H1 (cell line): Measurements from ENCODE around the gene HRH1. TPM values are rescaled to one million over a fixed set of nuclear protein-coding genes. Genes with fewer than 3 reads are reported as not detected.

Source experiments
- CTCF ChIA-PET: fragments of 300-600 bp; sonication (Branson Sonifier 250); formaldehyde crosslinking; loops from one replicate; lab custom pipeline; 2021; ENCODE audit not compliant: partially characterized antibody; lab: Charles Lee
- POLR2A ChIA-PET: fragments of 300-600 bp; sonication (Branson Sonifier 250); formaldehyde crosslinking; loops from one replicate; lab custom pipeline; 2021; ENCODE audit warnings: inconsistent platforms; ENCODE audit not compliant: partially characterized antibody; lab: Charles Lee
- DNase-seq, 2 experiments: peaks; one replicate each; pipeline versions ENCODE4 v3.0.0 to v3.0.0-alpha.2; 2010 to 2022; ENCODE audit warnings: low spot score in 2 of 2, low read depth in 1 of 2, mixed read lengths in 1 of 2
- FAIRE-seq: peaks from 2 replicates; lab custom pipeline; 2011; peaks lifted over from hg19 to GRCh38; lab: Jason Lieb, UNC
- H2AFZ ChIP-seq: 2 replicates; pipeline ENCODE4 v1.8.1; 2012; ENCODE audit warnings: low read length, inconsistent platforms
- H2AK5ac ChIP-seq: 2 replicates; pipeline ENCODE4 v1.6.1; 2013; ENCODE audit warnings: low read depth, low read length
- H2BK120ac ChIP-seq: replicated peaks from 2 replicates; pipeline ENCODE3; 2013; ENCODE audit warnings: low read depth, low read length, inconsistent platforms
- H2BK12ac ChIP-seq: 2 replicates; pipeline ENCODE4 v1.6.1; 2013; ENCODE audit warnings: low read depth, low read length
- H2BK15ac ChIP-seq: 2 replicates; pipeline ENCODE4 v1.6.1; 2013; ENCODE audit warnings: low read length
- H2BK20ac ChIP-seq: 2 replicates; pipeline ENCODE4 v1.6.1; 2013; ENCODE audit warnings: low read length
- H2BK5ac ChIP-seq: 2 replicates; pipeline ENCODE4 v1.6.1; 2013; ENCODE audit warnings: low read depth, low read length
- H3K14ac ChIP-seq: 2 replicates; pipeline ENCODE4 v1.6.1; 2013; ENCODE audit warnings: inconsistent platforms; ENCODE audit not compliant: insufficient read length
- H3K18ac ChIP-seq: 2 replicates; pipeline ENCODE4 v1.6.1; 2013; ENCODE audit warnings: low read length; ENCODE audit errors: extremely low read depth
- H3K23ac ChIP-seq: 2 replicates; pipeline ENCODE4 v1.6.1; 2013; ENCODE audit warnings: inconsistent platforms; ENCODE audit not compliant: insufficient read length
- H3K23me2 ChIP-seq: 2 replicates; pipeline ENCODE4 v1.6.1; 2013; ENCODE audit warnings: low read depth, low read length
- H3K27ac ChIP-seq: 2 replicates; pipeline ENCODE4 v1.6.1; 2011; ENCODE audit warnings: low read depth, low read length, inconsistent platforms
- H3K27me3 ChIP-seq, 4 experiments: replicated peaks in 1 of 4; 1 replicate in 1 of 4; 2 replicates in 3 of 4; pipeline versions ENCODE4 v1.6.1 to v1.8.1; 2011 to 2013; ENCODE audit warnings: low read length in 3 of 4, mild to moderate bottlenecking in 3 of 4, inconsistent platforms in 2 of 4, mixed read lengths in 2 of 4, moderate library complexity in 1 of 4; ENCODE audit not compliant: control insufficient read depth in 3 of 4, insufficient read depth in 3 of 4; ENCODE audit errors: extremely low read depth in 1 of 4
- H3K36me3 ChIP-seq, 4 experiments: 2 replicates each; pipeline versions ENCODE4 v1.6.1 to v1.8.1; 2011 to 2013; ENCODE audit warnings: mild to moderate bottlenecking in 4 of 4, low read length in 3 of 4, moderate library complexity in 2 of 4, control low read depth in 1 of 4, inconsistent platforms in 1 of 4; ENCODE audit not compliant: insufficient read depth in 4 of 4, control insufficient read depth in 2 of 4
- H3K4ac ChIP-seq: replicated peaks from 2 replicates; pipeline ENCODE3; 2013; ENCODE audit warnings: low read length, low read depth, mixed read lengths, inconsistent platforms; ENCODE audit not compliant: insufficient read length
- H3K4me1 ChIP-seq, 4 experiments: replicated peaks in 1 of 4; 1 replicate in 1 of 4; 2 replicates in 3 of 4; pipeline versions ENCODE4 v1.6.1 to v1.8.1; 2011 to 2013; ENCODE audit warnings: low read length in 3 of 4, inconsistent platforms in 2 of 4, mixed read lengths in 1 of 4; ENCODE audit not compliant: insufficient read depth in 4 of 4, control insufficient read depth in 3 of 4
- H3K4me2 ChIP-seq, 2 experiments: 2 replicates each; pipeline versions ENCODE4 v1.6.1 to v1.8.1; 2011 to 2013; ENCODE audit warnings: low read depth in 2 of 2, low read length in 2 of 2, control low read depth in 1 of 2, inconsistent platforms in 1 of 2, mild to moderate bottlenecking in 1 of 2; ENCODE audit not compliant: insufficient read depth in 1 of 2
- H3K4me3 ChIP-seq, 4 experiments: fragments of 200-600, 300-600 bp in 1 of 4; sonication (generic), shearing (Covaris generic), sonication (Bioruptor Twin) in 1 of 4; 2 replicates each; pipeline versions ENCODE4 v1.5.1 to v1.8.1; 2011 to 2016; ENCODE audit warnings: low read length in 4 of 4, low read depth in 3 of 4, control low read depth in 2 of 4, inconsistent platforms in 2 of 4, mild to moderate bottlenecking in 2 of 4, mixed read lengths in 1 of 4, moderate library complexity in 1 of 4; ENCODE audit not compliant: insufficient read depth in 2 of 4; ENCODE audit errors: extremely low read depth in 1 of 4
- H3K56ac ChIP-seq: replicated peaks from 2 replicates; pipeline ENCODE3; 2013; ENCODE audit warnings: low read depth, mild to moderate bottlenecking, mixed read lengths, low read length, inconsistent platforms; ENCODE audit not compliant: insufficient read length
- H3K79me1 ChIP-seq: 2 replicates; pipeline ENCODE4 v1.6.1; 2013; ENCODE audit warnings: low read depth, low read length, control low read depth
- H3K79me2 ChIP-seq, 2 experiments: 2 replicates each; pipeline versions ENCODE4 v1.6.1 to v1.8.1; 2012 to 2013; ENCODE audit warnings: low read length in 2 of 2, mild to moderate bottlenecking in 2 of 2, inconsistent platforms in 1 of 2; ENCODE audit not compliant: insufficient read depth in 2 of 2, control insufficient read depth in 1 of 2
- H3K9ac ChIP-seq, 4 experiments: replicated peaks in 1 of 4; 1 replicate in 1 of 4; 2 replicates in 3 of 4; pipeline versions ENCODE4 v1.6.1 to v1.8.1; 2011 to 2013; ENCODE audit warnings: low read depth in 3 of 4, low read length in 3 of 4, control low read depth in 2 of 4, mild to moderate bottlenecking in 2 of 4, moderate library complexity in 2 of 4, inconsistent platforms in 1 of 4; ENCODE audit errors: extremely low read depth in 1 of 4
- H3K9me3 ChIP-seq, 2 experiments: 2 replicates each; pipeline versions ENCODE4 v1.6.1 to v1.8.1; 2012 to 2013; ENCODE audit warnings: mild to moderate bottlenecking in 2 of 2, moderate library complexity in 2 of 2, control low read depth in 1 of 2, inconsistent platforms in 1 of 2, low read depth in 1 of 2, low read length in 1 of 2, mixed read lengths in 1 of 2; ENCODE audit not compliant: insufficient read depth in 2 of 2
- H4K20me1 ChIP-seq, 2 experiments: replicated peaks in 1 of 2; 2 replicates each; pipeline versions ENCODE3 to v1.8.1; 2011 to 2013; ENCODE audit warnings: inconsistent platforms in 2 of 2, low read length in 2 of 2, mild to moderate bottlenecking in 1 of 2; ENCODE audit not compliant: insufficient read depth in 2 of 2, control insufficient read depth in 1 of 2
- H4K5ac ChIP-seq: 2 replicates; pipeline ENCODE4 v1.6.1; 2013; ENCODE audit warnings: low read length, low read depth, mixed read lengths, inconsistent platforms; ENCODE audit not compliant: insufficient read length
- H4K8ac ChIP-seq: 2 replicates; pipeline ENCODE4 v1.8.0; 2013; ENCODE audit warnings: mild to moderate bottlenecking, moderate library complexity, low read length, inconsistent platforms; ENCODE audit not compliant: insufficient read depth; ENCODE audit errors: extremely low read depth
- H4K91ac ChIP-seq: replicated peaks from 2 replicates; pipeline ENCODE3; 2013; ENCODE audit warnings: low read length, mixed read lengths, inconsistent platforms; ENCODE audit not compliant: insufficient read length
- CBX5 ChIP-seq: fragments of 300-800, 300-1000 bp; sonication (generic); IDR thresholded peaks from 2 replicates; pipeline ENCODE4 v1.7.1; 2016; ENCODE audit warnings: antibody characterized with exemption, low read length, low read depth
- CBX8 ChIP-seq: fragments of 300-800, 300-1000 bp; sonication (generic); IDR thresholded peaks from 2 replicates; pipeline ENCODE4 v1.7.1; 2016; ENCODE audit warnings: low read depth, low read length, borderline replicate concordance
- CREB1 ChIP-seq: IDR thresholded peaks from 2 replicates; pipeline ENCODE4 v1.6.1; 2012; ENCODE audit warnings: inconsistent platforms
- CTCF ChIP-seq, 3 experiments: IDR thresholded peaks; 1 replicate in 2 of 3; 2 replicates in 1 of 3; pipeline versions ENCODE4 v1.5.1 to v1.6.1; 2011; ENCODE audit warnings: low read length in 3 of 3, mild to moderate bottlenecking in 3 of 3, inconsistent platforms in 2 of 3, low read depth in 1 of 3, moderate library complexity in 1 of 3; ENCODE audit not compliant: insufficient read depth in 1 of 3; ENCODE audit errors: control extremely low read depth in 1 of 3
- GTF2F1 ChIP-seq: IDR thresholded peaks from 2 replicates; pipeline ENCODE4 v1.6.1; 2012; ENCODE audit warnings: low read depth, low read length, improper control_type of control experiment, borderline replicate concordance
- HDAC2 ChIP-seq, 2 experiments: fragments of 300-600 bp in 1 of 2; sonication (generic) in 1 of 2; IDR thresholded peaks; 2 replicates each; pipeline ENCODE4 v1.6.1; 2011 to 2012; ENCODE audit warnings: low read depth in 2 of 2, low read length in 2 of 2, mild to moderate bottlenecking in 2 of 2, moderate library complexity in 2 of 2, borderline replicate concordance in 1 of 2, inconsistent platforms in 1 of 2
- KDM5A ChIP-seq: fragments of 200-600 bp; IDR thresholded peaks from 2 replicates; pipeline ENCODE4 v1.7.1; 2012; ENCODE audit warnings: mild to moderate bottlenecking, low read length, inconsistent platforms, mixed read lengths
- NRF1 ChIP-seq: IDR thresholded peaks from 2 replicates; pipeline ENCODE4 v1.6.1; 2011; ENCODE audit warnings: mild to moderate bottlenecking, low read depth, low read length, improper control_type of control experiment
- RXRA ChIP-seq: IDR thresholded peaks from 2 replicates; pipeline ENCODE4 v1.6.1; 2011; ENCODE audit warnings: low read depth, mild to moderate bottlenecking, low read length, moderate library complexity; ENCODE audit not compliant: insufficient read depth
- TAF1 ChIP-seq: IDR thresholded peaks from 2 replicates; pipeline ENCODE4 v1.6.1; 2011; ENCODE audit warnings: mild to moderate bottlenecking, low read depth, low read length
- WGBS, 2 experiments: shearing (Covaris generic) in 1 of 2; methylation state at CpG; one replicate each; pipeline versions ENCODE4 v1.1.6 to v1.1.7; 2013 to 2015; ENCODE audit warnings: low lambda C conversion rate in 2 of 2, mixed read lengths in 2 of 2, inconsistent platforms in 1 of 2, low coverage in 1 of 2, missing lambda C conversion rate in 1 of 2; ENCODE audit not compliant: insufficient replicate concordance in 2 of 2, insufficient coverage in 1 of 2, insufficient read length in 1 of 2; ENCODE audit errors: extremely low coverage in 1 of 2, missing lambda C conversion rate in 1 of 2; 5-methylcytosine and 5-hydroxymethylcytosine counted together
- polyA plus RNA-seq, 7 experiments: library from polyadenylated mRNA; depleted of rRNA in 3 of 7; stranded (reverse) in 5 of 7; unstranded in 2 of 7; fragments of >200 nt in 5 of 7; fragments of 200-250 nt in 2 of 7; gene quantifications; 1 replicate in 5 of 7; 2 replicates in 1 of 7; 4 replicates in 1 of 7; pipeline versions ENCODE4 v1.2.1 to v1.2.3, GENCODE V29; 2011 to 2013; ENCODE audit warnings: missing spikeins in 2 of 7, mixed read lengths in 2 of 7
- total RNA-seq: library from RNA; stranded (reverse); fragmentation: NEBNext Ultra II Directional; extraction: Animal tissue kit (Norgen Biotek cat#: 25700); gene quantifications from 2 replicates; pipeline ENCODE4 v1.2.1, GENCODE V29; 2021
- TF ChIP-seq, protein P1 (sequence below): IDR thresholded peaks from 2 replicates; pipeline ENCODE4 v1.6.1; 2011; ENCODE audit warnings: low read depth, mild to moderate bottlenecking, low read length; ENCODE audit not compliant: insufficient read depth

Gene HRH1
- total and polyA plus RNA-seq, 2 of the 8 experiments (the other 6 are each of a cell fraction or from before 2014, with no cell fraction given): 0.11 TPM; not detected in 1

DNA sequence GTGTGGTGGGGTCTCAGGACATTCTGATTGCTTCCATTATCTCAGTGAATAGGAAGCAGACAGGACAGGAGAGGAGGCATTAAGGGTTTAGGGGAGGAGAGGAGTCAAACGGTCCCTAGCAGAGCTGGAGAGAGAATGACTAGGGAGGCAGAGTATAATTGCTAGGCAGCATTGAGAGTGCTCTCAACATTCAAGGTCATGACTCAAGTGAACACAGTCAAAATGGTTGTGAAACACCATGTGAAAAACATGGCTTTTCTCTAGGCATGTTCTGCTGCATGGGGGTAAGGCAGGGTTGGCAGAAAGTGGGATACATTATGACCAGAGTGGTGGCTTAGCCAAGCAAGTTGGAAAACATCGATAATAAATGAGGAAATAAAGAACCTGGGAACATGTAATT is 19.5 kb upstream of the HRH1 start:
- H3K23ac ChIP-seq: no peak overlapping the region
- no peak overlapping the region for H3K14ac ChIP-seq
- H3K79me1 ChIP-seq: no peaks in the 10 kb centered on the region
- no peak overlapping the region for H3K4ac ChIP-seq
- H3K4me3 ChIP-seq: no peak overlapping the region
- no peaks in the 10 kb centered on the region; the same call in 1 of the 2 replicates for H3K23me2 ChIP-seq
- no peaks in the 10 kb centered on the region; a peak in 1 of 7 replicates for H3K4me1 ChIP-seq
- no peak overlapping the region for H4K91ac ChIP-seq
- H3K27ac ChIP-seq: no peak overlapping the region
- no peak overlapping the region for H2AFZ ChIP-seq
- no peaks in the 10 kb centered on the region for H4K20me1 ChIP-seq
- H3K18ac ChIP-seq: no peak overlapping the region
- H3K27me3 ChIP-seq: no peaks in the 10 kb centered on the region
- ChIA-PET POLR2A (no interaction called here), CTCF (interaction anchor here (0.7 to 1.3 kb wide), 2 partner anchors 14 to 35 kb away, joined by 3 to 4 read pairs; no protein-coding TSS in a partner anchor)
- H3K4me2 ChIP-seq: no peak overlapping the region
- H2BK15ac ChIP-seq: no peak overlapping the region
- no peaks in the 10 kb centered on the region for H3K9me3 ChIP-seq
- H3K79me2 ChIP-seq: no peaks in the 10 kb centered on the region
- no peak overlapping the region for H3K56ac ChIP-seq
- FAIRE-seq: no peak
- no peak overlapping the region for H3K9ac ChIP-seq
- H2AK5ac ChIP-seq: no peak overlapping the region
- H3K36me3 ChIP-seq: no peaks in the 10 kb centered on the region
- DNase-seq: no peak
- H2BK20ac ChIP-seq: no peak overlapping the region
- H2BK12ac ChIP-seq: no peak overlapping the region
- no peak overlapping the region for H4K8ac ChIP-seq
- no peak overlapping the region for H4K5ac ChIP-seq
- H2BK5ac ChIP-seq: no peak overlapping the region; the same call in 1 of the 2 replicates
- 90% methylated on average over 2 of the region's 2 CpGs; no CpG with 5 or more reads in 1 of the 2 experiments for WGBS, 2 experiments
- no peak overlapping the region for H2BK120ac ChIP-seq
- no peak for TF ChIP-seq CBX5
- TF ChIP-seq HDAC2 (IDR thresholded peaks at IDR 0.05; ENCODE audit: borderline replicate concordance in 1 of 2, low read depth in 2 of 2, low read length in 2 of 2): no peak
- TF ChIP-seq TAF1: no peak
- TF ChIP-seq, protein P1, sequence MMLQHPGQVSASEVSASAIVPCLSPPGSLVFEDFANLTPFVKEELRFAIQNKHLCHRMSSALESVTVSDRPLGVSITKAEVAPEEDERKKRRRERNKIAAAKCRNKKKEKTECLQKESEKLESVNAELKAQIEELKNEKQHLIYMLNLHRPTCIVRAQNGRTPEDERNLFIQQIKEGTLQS: no peak
- TF ChIP-seq CBX8: no peak
- no peak for TF ChIP-seq CTCF (IDR thresholded peaks at IDR 0.05; ENCODE audit: control extremely low read depth in 1 of 3, insufficient read depth in 1 of 3, low read depth in 1 of 3, low read length in 3 of 3)
- no peak for TF ChIP-seq NRF1
- TF ChIP-seq GTF2F1: no peak
- TF ChIP-seq KDM5A: no peak
- TF ChIP-seq CREB1: no peak
- no peak for TF ChIP-seq RXRA
